HUDEP-2 (cell line): Measurements from ENCODE around the gene ARHGAP24.
"Not testable (repeated sequence)": the region's sequence is repeated elsewhere in the genome, so short reads cannot be mapped to it uniquely, and the experiment has no call there.

Experiments
- DNase-seq, 76 experiments: peaks; one replicate each; lab custom pipeline; 2025; ENCODE audit not compliant: unreplicated experiment in 76 of 76; lab: John Stamatoyannopoulos, UW

ARHGAP24 gene

DNA sequence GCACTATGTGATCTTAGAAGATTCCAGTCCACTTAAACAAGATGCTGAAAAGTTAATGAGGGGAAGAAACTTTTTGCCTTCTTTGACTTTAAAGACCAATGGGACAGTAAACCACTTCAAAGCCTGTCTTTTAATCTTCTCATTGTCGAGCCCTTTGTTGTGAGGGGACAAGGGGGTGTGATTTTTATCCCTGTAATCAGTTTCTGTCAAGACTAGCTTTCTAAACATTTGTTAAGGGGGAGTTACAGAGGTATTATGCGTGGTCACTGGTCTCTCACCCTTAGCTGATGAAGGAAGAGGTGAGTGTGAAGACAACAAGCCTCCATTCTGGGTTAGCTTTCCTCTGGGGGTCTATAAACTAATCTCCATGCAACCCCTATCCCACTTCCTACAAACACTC is 409.3 kb downstream of the ARHGAP24 start:
- DNase-seq, result no peak

DNA sequence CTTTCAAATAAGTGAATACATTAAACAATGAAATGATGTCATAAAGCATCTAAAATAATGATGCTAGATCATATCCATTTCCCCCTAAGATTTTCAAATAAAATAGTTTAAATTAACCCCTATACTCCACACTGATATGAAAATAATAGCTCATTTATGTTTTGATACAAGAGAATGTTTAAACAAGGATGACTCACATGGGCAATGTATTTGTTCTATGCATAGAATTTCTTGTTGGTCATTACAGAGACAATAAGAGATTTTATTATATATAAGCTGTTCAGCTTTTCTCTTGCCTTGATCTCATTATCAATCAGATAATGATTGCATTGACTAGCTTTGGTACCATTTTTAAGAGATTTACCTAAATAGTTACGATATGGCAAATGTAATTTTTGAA is 411.7 kb downstream of the ARHGAP24 start:
- no peak for DNase-seq

- DNase-seq, result no peak
Observed at GRCh38 chr4:85889314-85889713, 414.4 kb downstream of the ARHGAP24 start.

DNA sequence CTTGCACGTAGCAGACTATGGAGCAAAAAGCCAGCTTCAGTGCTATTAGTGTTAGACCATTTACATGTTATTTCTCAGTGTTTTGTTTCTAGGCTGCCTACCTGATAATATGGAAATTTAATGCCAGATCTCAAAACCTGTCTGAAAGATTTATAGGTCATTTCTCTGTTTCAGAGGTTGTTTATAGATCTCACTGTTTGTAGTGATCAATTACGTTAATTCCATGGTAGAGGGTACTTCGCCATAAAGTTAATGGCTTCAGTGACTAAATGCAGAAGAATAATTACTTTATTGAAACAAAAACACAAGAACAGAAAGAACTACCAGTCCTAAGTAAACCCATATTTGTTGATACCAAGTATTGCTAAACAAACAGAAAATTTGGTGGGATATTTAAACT is 420.8 kb downstream of the ARHGAP24 start:
- no peak for DNase-seq

GRCh38 chr4:85898231-85898630 is 423.3 kb downstream of the ARHGAP24 start:
- no peak for DNase-seq

- no peak for DNase-seq
Observed at GRCh38 chr4:85901500-85901899, 426.6 kb downstream of the ARHGAP24 start.

GRCh38 chr4:85902647-85903046 is 427.7 kb downstream of the ARHGAP24 start:
- DNase-seq, result not testable (repeated sequence)

DNA sequence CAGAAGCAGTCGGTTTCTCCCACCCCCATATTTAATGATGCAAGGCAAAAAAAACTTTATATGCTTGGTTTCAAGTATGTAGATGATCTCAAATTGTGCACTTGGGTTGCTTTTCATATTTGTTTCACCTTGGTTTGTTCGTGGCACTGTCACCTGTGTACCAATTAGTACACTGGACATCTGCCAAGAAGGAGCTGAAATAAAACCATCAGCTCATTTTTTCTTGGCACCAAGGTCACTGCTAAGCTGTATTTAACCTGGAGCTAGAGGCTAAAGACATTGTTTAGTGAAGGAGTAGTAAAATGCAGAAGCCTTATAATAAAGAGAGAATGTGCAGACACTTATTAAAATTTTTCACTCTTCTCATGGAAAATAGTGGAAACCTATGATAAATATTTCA is 430.8 kb downstream of the ARHGAP24 start:
- no peak for DNase-seq

GRCh38 chr4:85907001-85907400 is 432.1 kb downstream of the ARHGAP24 start:
- no peak for DNase-seq

DNA sequence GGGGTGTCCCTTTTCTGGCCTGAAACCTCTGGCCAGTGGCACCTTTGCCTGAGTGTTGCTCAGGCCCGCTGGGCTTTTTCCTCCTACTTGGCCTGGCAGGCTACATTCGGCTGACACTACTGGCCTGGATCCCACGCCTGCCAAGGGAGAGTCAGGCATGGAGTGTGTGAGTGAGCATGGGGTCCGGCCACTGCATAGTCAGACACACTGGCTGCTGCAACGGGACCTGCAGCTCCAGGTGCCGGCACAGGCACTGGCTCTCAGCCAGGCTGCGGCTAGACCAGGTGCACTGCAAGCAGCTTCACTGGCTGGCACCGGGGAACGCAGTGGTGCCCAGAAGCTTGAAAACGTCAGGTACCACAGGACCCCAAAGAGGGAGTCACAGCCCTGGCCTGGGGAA is 434.9 kb downstream of the ARHGAP24 start:
- no peak for DNase-seq

- DNase-seq, result no peak
Observed at GRCh38 chr4:85910985-85911384, 436.0 kb downstream of the ARHGAP24 start.

DNA sequence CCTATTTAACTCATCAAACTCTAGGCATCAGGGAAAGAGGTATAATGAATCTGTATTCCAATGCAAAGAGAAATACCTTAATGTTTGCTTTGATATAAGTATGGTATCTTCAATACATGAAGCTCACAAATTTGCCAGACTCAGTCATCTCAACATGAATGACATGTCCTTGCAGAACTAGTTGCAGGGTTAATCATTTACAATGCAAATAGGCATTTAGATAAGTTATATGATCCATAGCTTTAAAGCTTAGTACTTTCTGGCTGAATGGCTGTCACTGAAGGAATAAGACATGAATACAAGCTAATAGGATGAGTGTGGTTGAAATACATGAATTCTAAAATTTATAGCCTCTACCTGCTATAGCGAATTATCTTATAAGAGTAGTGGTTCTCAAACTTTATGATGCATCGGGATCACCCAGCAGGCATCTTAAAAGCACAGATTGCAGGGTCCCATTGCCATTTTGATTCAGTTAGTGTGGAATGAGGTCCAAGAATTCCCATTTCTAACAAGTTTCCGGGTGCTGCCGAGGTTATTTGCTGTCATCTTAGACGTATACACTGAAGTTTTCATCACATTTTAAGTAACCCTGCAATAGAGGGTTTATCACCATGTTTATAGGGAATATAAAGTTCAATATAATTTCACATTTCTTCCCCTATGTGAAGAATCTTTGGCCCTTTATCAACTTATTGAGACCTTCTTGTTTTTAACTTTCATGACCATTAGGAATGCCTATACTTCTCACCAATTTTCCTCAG is 439.2 kb downstream of the ARHGAP24 start:
- no peak for DNase-seq

DNA sequence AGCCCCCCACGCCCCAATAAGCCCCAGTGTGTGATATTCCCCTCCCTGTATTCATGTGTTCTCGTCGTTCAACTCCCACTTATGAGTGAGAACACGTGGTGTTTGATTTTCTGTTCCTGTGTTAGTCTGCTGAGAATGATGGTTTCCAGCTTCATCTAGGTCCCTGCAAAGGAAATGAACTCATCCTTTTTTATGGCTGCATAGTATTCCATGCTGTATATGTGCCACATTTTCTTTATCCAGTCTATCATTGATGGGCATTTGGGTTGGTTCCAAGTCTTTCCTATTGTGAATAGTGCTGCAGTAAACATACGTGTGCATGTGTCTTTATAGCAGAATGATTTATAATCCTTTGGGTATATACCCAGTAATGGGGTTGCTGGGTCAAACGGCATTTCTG is 440.6 kb downstream of the ARHGAP24 start:
- not testable (repeated sequence) for DNase-seq

DNA sequence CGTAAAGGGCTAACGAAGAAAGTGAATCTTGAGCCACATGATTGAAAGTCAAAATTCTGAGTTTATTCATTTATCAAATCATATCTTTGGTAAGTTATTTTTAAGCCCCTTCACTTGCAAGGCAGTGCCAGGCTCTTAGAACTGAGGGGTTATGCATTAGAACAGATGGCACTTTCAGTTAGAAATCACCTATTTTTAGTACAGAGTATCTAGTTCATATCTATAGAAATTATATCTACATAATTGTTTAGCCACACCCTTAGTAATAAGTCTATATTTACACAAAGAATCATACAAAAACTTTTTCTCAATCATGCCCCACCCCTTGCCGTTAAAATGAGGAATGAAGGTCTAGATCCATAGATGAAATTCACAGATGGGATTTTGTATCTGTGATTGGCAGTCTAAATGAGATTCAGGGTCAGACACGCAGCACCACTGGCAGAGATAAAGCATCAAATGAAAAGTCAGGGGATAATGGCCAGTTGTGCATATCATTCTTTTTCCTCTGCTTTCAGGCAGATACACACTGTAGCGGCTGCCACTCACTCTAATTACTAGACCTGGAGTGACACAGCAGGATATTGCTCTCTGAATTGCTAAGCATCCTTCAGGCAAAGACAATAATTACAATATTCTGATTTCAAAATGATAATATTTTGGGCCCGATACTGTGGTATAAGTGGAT is 444.4 kb downstream of the ARHGAP24 start:
- DNase-seq, result no peak

GRCh38 chr4:85925071-85925470 is 450.1 kb downstream of the ARHGAP24 start:
- no peak for DNase-seq

- DNase-seq, result no peak
Observed at GRCh38 chr4:85928775-85929591, 454.0 kb downstream of the ARHGAP24 start.

DNA sequence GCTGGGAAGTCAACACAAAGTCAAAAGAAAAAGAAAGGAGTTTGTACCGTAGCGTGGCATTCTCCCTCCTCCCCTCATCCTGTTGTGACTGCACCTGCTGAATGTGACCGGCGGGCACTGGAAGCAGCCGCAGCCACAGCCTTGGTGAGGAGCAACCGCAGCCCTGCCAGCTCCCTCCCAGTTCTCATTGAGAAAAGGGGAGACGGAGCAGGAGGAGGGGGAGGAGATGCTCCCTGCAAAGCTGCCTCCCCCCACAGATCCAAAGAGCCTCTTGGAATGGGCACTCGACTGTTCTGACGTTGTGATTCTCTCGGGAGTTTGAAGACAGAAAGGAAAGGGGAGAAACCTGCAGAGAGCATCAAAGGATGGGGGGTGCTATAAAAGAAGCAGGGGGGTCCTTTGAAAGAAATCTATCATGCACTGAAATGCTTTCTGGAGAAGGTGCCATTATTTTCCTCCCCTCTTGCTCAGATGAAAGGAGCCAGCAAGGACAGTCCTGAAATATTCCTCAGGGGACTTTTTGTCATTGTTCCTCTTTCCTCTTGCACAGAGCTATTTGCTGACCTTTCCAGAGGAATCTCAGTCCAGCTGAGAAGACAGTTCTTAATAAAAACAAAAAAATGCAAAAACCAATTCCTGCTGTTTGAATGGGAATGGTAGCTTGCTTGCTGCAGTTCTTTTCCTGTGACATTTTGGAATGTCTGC is 455.2 kb downstream of the ARHGAP24 start:
- DNase-seq, result no peak

- no peak for DNase-seq
Observed at GRCh38 chr4:85932500-85933290, 457.7 kb downstream of the ARHGAP24 start.

DNA sequence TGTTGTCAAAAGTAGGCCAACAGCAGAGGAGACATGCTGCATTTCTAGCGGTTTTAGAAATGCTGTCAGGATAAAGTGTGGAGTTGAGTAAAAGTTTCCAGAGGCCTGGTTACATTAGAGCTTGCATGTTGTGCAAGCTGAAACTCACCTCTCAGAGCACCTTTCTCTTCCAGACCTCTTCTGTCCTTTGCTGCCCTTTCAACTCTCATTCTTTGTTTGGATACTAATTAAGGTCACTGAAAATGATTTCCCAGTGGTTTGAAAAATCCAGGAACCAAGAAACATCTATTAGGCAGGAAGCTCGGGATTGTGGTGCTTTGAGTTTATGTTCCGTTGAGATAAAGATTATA is 458.3 kb downstream of the ARHGAP24 start:
- DNase-seq, result no peak

DNA sequence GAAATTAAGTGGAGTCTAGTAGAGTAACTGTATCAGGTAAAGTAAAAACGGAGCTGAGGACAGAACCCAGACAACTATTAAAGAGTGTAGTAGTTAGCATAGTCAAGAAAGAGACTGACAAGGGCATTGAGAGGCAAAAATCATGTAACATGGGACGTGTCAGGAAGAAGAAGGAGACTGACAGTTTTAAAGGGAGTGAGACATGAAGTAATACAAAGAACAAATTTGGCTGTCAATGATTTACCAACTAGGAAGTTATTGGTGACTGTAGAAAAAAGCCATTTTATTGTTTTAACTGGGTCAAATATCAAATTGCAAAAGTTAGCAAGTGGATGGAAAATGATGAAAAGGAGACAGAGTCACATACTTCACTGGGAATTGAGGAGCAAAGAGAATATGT is 462.6 kb downstream of the ARHGAP24 start:
- DNase-seq, result no peak
